D721Med (cell line): Measurements from ENCODE around the gene CST11.

Experiments
- DNase-seq: peaks from one replicate; pipeline ENCODE4 v3.0.0; 2011; ENCODE audit warnings: low spot score; ENCODE audit not compliant: insufficient read length
- FAIRE-seq: peaks from 2 replicates; lab custom pipeline; 2011; peaks lifted over from hg19 to GRCh38; lab: Jason Lieb, UNC
- CTCF ChIP-seq: IDR thresholded peaks from 2 replicates; pipeline ENCODE4 v1.5.1; 2012; ENCODE audit warnings: mild to moderate bottlenecking, control low read depth; ENCODE audit not compliant: insufficient read depth; ENCODE audit errors: missing control alignments

CST11 gene

GRCh38 chr20:23452776-23453175, at the start of gene CST11:
Gene CST11, minus strand, starts transcription at chr20:23452876. Its CDS starts 65 bp downstream, at chr20:23452811.
- FAIRE-seq (no peak), DNase-seq (no peak)
- no peak for TF ChIP-seq CTCF

- no peak for FAIRE-seq
- no peak for DNase-seq
- no peak for TF ChIP-seq CTCF
These were observed 49.2 kb upstream of the CST11 start for GRCh38 chr20:23501926-23502325.

GRCh38 chr20:23497536-23497935, 44.9 kb upstream of the CST11 start:
- TF ChIP-seq CTCF: no peak
- FAIRE-seq (no peak), DNase-seq (no peak)

- DNase-seq (no peak), FAIRE-seq (no peak)
- TF ChIP-seq CTCF: no peak
These were observed 40.6 kb upstream of the CST11 start for GRCh38 chr20:23493172-23493772.

GRCh38 chr20:23492292-23492691, 39.6 kb upstream of the CST11 start:
- no peak for DNase-seq
- no peak for TF ChIP-seq CTCF
- FAIRE-seq: no peak

- DNase-seq: no peak
- TF ChIP-seq CTCF: no peak
- no peak for FAIRE-seq
These were observed 38.1 kb upstream of the CST11 start, which contains the start of gene CST8 for GRCh38 chr20:23490817-23491216. Gene CST8, plus strand, starts transcription at chr20:23491117. Its CDS starts 551 bp downstream, at chr20:23491668.

- FAIRE-seq (no peak), DNase-seq (no peak)
- no peak for TF ChIP-seq CTCF
These were observed 36.3 kb upstream of the CST11 start for GRCh38 chr20:23488996-23489395.
